GM21528 (cell line): Measurements from ENCODE around the gene RASA3.
A peak's percentile ranks its signal among the peaks of the same experiment; 100 is the strongest.
"Not testable (repeated sequence)": the region's sequence is repeated elsewhere in the genome, so short reads cannot be mapped to it uniquely, and the experiment has no call there.

Source experiments
- ATAC-seq: cut with Tn5 transposase; IDR thresholded peaks from one replicate; pipeline ENCODE4 v1.9.1; 2021; ENCODE audit warnings: mild to moderate bottlenecking, moderate library complexity; ENCODE audit not compliant: unreplicated experiment, low FRiP score

The RASA3 gene

DNA sequence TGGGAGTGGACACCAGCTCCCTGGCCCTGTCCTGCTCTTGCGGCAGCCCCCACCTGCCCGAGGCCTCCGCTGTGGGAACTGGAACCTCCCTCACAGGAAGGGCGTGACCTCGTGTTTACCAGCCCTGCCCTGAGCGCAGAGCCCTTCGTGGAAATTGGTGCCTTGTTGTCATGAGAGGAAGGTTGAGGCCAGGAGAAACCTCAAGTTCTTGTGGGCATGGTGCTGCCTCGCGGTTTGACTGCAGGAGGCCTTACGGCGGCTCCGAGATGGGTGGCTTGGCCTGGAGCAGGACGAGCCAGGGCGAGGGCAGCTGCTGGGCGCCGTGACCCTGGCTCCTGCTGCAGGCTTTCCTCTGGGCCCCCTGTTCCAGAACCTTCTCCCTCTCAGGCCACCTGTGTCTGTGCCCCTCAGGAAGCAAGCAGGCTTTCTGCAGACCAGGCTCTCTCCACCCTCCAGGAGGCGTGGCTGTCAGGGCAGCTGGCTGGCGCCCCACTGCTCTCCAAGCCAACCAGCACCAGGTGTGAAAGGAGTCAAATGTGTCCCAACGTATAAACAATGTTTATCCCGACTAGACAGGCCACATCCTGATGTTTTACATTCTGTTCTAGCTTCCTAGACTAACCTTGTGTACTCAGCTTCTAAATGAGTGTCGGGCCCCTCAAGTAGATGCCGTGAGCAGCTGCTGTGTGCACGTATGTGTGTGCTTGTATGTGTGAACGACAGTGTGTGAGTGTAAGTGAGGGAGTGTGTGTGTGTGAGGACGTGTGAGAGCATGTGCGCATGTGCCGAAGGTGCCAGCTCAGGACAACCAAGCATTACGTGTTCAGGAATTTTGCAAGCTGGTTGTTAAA is 10.4 kb upstream of the RASA3 start:
- ATAC-seq = no peak

DNA sequence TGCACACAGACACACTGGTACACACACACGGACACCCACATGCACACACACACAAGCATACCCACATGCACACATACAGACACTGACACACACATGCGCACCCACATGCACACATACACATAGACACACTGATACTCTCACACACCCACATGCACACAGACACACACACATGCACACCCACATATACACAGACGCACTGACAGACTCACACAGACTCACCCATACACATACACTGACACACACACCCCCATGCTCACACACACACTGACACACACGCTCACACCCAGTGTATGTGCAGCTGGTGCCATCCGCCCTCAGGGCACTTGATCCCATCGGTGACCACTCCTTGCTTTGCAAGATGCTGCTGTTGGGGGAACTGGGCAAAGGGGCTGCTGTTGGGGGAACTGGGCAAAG is 9.7 kb upstream of the RASA3 start:
- no peak for ATAC-seq

DNA sequence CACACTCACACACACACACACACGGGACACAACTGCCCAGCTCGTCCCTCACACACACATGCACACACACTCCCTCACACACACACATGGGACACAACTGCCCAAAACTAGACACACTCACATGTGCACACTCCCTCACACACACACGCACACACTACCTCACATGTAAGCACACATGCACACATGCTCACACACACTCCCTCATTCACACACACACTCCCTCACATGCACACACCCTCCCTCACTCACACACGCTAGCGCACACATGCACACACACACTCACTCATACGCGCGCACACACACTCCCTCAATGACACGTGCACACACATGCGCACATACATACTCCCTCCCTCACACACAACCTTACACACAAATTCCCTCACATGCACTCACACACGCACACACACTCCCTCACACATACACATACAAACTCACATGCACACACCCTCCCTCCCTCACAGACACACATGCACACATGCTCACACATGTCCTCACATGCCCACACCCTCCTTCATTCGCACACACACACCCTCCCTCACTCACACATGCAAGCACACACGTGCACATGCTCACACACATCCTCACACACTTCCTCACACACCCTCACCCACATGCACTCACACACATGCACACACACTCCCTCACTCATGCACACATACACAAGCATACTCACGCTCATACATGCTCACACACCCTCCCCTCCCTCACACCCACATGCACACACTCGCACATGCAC is 9.0 kb upstream of the RASA3 start:
- no peak for ATAC-seq

DNA sequence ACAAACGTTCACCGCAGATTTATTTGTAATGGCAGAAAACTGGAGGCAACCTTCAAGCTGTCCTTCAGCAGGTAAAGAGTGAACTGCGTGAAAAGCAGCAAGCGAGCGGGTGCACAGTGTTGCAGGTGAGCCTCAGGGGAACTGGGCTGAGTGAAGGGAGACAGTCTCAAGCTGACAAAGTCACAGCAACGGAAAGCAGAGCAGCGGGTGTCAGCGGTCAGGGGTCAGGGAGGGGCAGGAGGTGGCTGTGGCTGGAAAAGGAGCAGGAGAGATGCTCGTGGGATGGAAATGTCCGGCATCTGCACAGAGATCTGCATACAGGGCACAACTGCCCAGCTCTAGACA is 8.5 kb upstream of the RASA3 start:
- no peak for ATAC-seq

DNA sequence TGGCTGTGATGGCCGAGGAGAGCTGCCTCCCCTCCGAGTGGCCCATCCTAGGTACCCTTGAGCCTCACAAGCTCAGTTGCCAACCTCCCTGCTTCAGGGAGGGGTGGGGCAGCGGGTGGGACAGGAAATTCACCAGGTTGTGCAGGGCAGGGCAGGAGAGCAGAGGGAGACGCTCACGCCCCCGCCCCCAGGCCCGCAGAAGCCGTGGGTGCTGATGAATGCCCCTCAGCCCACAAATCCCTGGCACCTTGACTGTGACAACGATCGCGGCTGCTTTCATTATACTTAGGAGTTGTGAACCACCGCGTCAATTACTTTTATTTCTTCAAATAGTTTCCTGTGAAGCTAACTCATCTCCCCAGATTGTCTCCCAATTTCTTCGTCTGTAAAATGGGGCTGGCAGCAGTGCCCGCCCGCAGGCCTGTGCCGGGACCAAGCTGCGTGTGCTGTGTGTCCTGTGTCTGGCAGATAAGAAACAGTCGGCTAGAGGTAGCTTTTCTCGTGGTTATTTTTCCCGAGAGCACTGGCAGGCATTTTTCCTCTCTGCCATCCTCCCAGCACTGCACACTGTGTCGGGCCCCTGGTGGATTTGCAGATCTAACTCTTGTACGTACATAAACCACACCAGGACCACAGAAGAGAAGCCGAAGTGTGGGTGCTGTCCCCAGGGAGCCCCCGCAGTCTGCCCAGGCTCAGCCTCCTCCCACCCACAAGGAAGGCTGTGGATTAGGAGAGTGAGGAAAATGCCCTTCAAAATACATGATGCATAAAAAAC is 7.9 kb upstream of the RASA3 start:
- no peak for ATAC-seq

DNA sequence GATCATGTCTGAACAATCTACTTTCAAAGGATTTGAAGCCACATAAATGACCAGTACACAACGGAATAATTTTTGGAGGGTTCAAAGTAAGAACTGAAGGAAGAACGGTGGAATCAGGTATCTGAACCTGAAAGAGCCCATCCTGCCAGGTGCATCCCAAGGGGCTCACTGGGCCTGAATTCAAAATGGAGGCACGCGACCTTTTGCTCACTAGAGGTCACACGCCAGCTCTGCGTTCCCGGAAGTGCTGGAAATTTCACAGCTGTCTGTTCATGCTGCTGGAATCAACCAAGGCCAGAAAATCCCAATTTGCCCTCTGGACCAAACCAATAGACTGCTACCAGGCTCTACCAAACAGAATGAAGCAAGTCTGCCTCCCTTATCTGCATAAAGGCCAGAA is 4.2 kb upstream of the RASA3 start:
- ATAC-seq = no peak

DNA sequence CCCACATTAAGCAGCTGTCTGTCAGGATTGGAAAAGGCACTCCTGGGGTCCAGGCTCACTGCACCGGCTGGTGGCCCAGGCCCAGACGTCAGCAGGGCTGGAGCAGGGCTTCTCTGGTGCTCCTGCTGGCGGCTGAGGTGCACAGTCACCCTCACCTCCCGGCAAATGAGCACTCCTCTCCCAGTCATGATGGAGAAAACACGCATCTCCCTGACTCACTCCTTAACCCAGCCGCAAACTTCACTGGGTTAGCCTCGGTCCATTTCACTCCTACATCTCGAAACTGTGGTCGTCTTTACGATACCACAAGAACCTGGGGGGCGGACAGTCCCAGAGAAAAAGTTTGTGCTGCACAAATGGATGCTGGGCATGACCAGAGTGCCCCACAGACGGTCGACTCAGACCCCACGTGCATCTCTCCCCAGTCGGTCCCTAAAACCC is 3.3 kb upstream of the RASA3 start:
- no peak for ATAC-seq

DNA sequence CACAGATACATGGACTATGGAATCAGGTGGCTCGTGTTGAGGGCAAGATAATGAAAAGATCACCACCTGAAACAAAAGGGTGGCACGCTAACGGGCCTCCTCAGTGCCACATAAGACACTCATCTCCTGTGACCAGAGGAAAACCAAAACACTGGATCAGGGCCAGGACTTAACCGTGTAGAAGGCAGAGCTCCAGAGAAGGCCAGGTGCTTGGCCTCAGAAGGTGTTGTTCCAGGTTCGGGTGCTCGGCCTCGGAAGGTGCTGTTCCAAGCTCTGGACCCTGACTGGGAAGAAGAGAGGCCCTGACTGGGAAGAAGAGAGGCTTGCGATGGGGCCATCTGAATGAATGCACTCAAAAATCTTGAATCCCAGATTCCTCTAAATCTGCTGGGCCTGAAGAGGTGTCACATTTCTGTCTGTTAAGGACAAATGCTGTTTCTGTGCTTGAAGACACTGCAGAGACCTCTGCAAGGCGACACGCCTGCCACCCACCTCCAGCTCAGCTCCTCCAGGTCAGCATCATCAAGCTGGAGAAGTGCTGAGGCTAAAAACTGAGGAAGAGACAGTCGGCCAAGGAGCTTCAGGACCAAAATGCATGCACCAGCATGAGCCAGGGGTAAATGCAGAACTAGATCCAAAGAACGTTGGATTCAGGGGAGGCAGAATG is 2.7 kb upstream of the RASA3 start:
- ATAC-seq = no peak

DNA sequence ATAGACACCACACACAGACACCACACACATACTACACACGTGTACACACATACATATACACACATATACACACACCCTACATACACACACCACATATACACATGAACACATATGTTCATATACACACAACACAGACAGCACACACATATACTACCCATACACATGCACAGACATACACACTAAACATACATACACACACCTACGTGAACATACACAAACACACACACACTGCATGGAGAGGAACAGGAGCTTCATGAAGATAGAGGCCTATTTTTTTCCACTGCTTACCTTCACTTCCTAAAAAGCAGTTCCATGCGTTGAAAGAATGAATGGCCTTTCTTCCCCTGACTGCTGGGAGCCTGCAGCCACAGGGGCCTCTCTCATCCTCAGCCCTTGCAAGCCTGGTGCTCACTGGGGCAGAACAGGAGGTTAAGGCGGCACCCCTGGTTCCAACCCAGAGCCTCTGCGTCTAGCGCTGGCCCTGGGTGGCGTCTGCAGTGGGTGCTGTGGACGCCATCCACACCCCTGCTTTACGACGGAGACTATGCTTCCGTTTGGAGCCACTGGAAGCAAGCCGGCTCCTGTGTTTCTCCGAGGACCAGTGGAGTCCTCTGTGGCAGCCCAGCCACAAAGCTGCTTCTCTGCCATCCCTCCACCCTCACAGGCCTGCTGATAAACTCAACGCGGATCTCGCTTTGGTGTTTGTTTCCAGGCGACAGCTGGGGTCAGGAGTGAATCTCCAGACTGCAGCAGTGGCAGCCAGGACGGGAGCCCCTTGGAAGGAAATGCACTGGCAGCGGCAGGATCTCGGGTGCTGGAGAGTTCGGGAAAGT is 1.9 kb upstream of the RASA3 start:
- ATAC-seq = no peak

DNA sequence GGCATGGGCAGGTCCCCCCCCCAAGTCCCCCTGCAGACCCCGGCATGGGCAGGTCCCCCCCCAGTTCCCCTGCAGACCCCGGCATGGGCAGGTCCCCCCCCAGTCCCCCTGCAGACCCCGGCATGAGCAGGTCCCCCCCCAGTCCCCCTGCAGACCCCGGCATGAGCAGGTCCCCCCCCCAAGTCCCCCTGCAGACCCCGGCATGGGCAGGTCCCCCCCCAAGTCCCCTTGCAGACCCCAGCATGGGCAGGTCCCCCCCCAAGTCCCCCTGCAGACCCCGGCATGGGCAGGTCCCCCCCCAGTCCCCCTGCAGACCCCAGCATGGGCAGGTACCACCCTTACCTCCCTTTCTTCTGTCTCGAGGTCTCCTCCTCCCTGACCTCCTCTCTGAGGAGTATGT is 1.1 kb upstream of the RASA3 start:
- not testable (repeated sequence) for ATAC-seq

DNA sequence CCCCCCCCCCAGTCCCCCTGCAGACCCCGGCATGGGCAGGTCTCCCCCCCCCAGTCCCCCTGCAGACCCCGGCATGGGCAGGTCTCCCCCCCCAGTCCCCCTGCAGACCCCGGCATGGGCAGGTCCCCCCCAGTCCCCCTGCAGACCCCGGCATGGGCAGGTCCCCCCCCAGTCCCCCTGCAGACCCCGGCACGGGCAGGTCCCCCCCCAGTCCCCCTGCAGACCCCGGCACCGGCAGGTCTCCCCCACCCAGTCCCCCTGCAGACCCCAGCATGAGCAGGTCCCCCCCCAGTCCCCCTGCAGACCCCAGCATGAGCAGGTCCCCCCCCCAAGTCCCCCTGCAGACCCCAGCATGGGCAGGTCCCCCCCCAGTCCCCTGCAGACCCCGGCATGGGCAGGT is 703 bp upstream of the RASA3 start:
- ATAC-seq = not testable (repeated sequence)

DNA sequence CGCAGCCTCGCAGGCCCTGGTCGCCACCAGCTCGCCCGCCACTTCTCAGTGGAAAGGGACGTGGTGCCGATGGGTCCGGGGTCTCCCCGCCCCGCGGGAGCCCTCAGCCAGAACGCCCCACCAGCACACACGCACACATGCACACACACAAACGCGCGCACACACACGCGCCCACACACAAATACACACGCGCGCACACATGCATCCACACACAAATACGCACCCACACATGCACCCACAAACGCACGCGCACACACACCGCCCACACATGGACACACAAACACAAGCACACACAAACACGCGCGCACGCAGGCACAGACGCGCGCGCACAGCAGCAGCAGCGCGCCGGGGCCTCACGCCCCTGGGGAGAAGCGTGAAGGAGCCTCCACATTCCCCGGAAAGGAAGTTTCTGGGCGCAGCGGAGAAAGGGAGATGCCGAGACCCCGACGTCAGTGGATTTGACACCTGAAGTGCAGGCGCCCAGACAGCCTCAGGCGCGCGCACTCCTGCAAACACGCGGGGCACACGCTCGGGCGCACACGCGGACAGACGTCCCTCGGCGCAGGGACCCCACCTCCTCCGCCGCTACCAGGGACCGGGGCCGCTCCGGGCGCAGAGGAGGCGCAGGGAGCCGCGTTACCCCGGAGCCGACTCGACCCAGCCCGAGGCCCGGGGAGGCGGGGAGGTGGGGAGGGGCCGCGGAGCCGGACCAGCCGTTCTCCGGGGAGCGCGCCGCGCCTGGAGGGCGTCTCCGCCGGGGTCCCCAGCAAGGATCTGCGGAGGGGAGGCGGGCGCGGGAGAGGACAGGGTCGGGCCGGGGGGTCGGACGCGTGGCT is 622 bp downstream of the RASA3 start:
- ATAC-seq = peak; percentile 5

DNA sequence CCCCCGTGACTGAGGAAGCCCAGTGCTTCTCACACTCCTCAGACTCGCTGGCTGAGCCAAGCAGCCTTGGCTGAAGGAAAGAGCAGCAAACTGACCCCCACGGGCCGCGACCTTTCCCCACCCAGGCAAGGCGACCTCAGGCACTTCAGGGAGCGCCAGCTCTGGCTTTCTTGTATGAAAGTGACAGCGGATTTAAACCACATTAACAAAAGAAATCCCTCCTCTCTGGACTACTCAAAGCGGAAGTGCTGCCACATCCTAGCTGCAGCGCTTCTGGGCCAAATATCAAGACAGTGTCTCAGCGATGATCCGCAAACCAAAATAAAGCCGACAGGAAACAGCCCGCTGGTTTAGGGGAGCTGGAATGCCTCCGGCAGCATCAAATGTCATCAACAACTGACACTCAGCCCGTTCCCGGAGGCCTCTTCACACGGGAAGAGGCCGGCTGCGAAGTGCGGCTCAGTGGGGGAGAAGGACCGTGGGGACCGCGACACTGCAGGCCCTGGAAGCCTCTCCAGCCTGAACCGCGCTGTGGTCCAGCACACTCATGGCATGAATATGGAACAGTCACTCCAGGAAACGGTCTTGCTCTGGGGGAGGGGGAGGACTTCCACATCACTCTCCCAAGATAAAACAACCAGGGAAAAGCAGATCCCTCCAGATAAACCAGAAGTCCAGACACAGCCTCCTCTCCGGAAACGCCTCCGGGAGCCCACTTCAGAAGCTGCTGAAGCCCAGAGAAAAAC is 1.4 kb downstream of the RASA3 start:
- peak; percentile 34 for ATAC-seq

DNA sequence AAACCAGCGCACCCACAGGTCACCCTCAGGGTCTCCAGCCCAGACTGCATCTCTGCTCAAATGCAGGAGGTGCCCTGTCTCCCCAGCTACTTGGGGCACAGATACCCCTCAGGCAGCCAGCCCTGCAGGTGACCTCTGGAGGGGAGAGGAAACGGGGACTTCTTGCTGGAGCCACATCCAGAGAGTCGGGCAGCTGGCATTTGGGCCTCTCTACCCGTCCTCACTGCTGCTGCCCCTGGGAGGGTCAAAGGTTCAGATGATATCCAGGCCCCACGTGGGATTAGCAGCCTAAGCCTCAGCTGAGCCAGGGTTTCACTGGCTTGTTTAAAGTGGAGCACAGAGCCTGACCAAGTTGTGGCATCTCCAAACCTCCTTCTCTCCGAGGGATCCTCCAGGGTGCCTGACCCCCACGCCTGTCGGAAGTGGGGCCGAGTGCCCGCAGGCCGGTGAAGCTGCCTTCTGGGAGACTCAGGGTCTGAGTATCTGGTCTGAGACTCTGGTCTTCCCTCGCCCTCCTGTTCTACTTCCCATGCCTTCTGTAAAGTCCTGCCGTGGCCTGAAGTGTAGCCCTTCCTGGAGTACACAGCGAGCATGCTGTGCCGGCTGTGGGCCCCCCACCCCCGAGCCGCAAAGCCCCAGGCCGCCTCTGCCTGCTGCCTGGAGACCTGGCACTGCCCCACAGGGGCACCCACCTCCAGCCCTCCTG is 2.1 kb downstream of the RASA3 start:
- ATAC-seq = no peak

DNA sequence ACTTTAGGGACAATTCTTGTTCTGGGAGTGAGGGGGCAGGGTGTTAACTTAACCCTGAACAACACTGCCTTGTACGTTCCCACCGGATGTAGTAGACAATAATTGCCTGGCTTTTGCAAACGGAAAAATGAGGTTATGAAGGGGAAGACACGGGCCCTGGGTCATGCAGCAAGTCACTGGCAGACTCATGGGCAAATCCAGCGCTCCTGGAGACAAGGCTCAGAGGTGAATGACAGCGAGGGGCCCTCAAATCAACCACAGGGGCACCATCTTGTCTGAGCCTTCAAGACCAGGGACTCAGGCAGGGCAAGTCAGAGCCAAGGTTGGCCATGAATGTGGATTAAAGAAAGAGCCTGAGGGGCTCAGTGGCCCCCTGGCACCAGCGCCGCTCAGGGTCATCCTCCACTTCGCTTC is 2.8 kb downstream of the RASA3 start:
- ATAC-seq = no peak

DNA sequence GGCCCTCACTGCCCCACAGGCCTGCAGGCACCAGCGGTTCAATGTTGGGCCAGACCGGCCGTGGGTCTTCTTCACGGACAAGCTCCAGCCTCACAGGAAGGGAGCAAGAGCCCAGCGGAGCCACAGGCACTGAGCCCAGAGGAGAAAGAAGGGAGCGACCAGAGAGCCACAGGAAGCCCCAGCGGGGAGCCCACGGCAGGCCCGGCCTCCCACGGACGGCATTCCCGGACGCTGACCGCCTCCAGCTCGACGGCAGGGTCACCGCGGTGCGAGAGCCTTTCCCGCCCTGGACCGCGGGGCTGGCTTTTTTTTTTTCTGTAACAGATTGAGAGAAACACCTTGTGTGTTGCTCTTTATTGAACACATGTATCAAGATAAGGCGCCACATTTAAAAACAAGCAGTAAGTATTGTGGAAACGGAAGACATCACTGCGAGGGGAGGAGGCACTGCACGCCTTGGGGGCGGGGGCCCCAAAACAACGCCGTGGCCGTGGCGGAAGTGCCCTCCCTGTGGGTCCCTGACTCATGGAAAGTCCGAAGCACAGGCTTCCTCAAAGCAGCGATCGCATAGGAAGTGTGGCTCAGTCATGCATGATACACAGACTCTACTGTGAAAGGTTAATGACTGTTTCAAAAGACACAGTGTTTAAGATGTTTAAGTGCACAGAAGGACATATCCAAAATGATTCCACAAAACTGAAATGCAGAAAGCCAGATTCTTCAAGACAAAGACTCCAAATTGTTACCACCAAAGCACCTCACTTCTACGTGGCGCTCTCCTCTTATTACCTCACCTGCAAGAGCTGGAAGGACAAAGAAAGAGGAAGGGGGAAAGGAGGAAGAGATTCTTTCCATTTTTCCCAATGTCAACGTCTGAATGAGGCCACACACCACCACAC is 3.5 kb downstream of the RASA3 start:
- peak; percentile 56 for ATAC-seq

DNA sequence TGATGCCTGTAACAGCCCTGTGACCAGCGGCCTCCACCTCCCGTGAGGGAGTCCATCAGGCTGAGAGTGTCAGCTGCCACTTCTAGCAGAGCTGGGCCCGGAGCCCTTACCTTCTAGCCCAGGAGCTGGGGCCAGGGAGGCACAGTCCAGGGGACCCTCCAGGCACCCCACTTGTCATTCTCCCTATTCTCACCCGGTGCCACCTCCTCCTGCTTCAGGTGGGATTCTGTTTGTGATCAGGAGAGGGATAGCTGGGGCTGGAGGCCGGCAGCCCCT is 4.1 kb downstream of the RASA3 start:
- ATAC-seq = no peak
